Measurements from ENCODE around the gene CEP63.

The CEP63 gene

GRCh38 chr3:134471521-134472193 is 14.2 kb upstream of the CEP63 start:
- no peak for DNase-seq

DNA sequence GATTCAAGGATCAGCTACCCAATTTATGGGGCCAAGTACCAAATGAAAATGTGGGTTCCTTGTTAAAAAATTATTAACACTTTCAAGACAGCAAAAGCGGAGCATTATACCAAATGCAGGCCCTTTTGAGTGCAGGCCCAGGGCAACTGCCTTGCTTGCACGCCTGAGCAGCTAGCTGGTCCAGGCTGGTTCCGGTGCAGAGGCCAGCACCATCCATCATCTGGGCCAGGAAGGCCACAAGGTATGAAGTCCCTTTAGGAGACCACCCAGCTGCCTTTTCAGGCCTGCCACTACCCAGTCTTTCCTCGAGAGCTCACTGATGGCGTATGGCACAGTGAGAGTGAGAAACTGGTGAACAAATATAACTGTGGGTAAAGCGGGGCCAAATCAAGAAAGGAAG is 13.0 kb upstream of the CEP63 start:
- DNase-seq: no peak

GRCh38 chr3:134473868-134474546 is 11.8 kb upstream of the CEP63 start:
- peak; percentile 80 for DNase-seq

GRCh38 chr3:134474956-134475355 is 10.9 kb upstream of the CEP63 start:
- DNase-seq: no peak

DNA sequence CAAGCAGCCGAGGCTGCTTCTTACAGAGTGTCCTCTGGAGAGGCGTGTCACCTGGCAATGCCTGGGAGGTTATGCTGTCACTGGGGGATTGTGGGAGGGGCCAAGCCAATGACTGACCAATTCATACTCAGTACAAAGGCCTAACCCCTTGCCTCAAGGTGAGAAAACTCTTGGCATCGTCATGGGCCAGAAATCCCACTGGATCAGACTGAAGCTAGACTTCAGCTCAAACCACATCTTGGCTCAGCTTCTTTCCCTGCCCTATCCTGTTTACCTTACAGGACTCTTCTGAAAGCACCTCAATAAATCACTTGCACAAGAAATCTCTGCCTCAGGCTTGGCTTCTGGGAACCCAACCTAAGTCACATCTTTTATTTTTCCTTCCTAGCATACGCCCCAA is 9.6 kb upstream of the CEP63 start:
- no peak for DNase-seq

DNA sequence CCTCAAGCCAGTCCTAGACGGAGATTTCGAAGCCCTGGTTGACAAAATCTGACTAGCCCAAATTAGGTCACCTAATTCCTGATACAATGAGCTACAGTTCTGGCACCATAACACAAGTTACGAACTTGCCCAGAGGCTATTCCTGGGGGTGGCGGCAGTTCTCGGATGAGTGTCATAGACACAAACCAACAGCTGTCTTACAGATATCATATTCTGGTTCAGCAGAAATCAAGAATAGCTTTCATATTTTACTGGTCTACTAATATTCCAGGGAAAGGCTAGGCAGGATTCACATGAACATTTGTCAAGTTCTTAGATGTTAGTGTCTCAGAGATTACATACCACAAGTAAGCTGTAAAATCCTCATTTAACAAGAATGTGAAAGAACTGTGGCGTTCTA is 8.9 kb upstream of the CEP63 start:
- DNase-seq: no peak

DNA sequence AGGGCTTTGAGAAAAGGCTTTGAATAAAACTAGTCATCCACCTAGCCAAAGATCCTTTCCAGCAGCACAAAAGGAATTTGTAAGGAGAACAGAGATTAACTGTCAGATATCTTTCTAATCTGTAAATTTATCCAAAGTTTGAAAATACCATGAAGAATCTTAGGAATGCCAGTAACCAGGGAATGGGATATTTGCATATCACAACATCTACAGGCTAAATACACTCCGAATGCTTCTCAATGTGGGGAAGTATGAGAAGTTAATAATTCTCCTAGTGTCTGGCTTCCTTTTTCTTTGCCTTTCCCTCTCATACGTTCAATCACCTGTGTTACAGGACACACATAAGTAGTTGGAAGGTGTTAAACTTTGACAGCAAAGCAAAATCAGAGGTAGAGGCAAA is 7.9 kb upstream of the CEP63 start:
- DNase-seq: no peak

DNA sequence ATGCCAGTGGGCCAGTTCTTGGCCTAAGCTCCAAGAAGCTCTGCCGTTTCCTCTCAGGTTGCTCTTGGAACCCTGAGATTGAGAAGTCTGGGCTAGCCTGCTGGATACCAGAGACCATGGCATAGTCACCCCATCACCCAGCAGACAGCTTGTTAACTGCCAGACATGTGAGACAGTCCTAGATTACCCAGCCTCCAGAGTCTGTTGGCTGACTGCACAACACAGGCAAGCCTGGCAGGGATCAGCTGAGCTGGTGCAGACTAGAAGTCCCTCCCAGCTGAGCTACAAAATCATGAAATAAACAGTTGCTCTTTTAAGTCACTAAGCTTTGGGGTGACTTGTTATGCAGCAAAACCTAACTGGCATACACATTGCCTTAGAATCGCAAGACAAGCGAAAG is 5.3 kb upstream of the CEP63 start:
- DNase-seq: no peak

DNA sequence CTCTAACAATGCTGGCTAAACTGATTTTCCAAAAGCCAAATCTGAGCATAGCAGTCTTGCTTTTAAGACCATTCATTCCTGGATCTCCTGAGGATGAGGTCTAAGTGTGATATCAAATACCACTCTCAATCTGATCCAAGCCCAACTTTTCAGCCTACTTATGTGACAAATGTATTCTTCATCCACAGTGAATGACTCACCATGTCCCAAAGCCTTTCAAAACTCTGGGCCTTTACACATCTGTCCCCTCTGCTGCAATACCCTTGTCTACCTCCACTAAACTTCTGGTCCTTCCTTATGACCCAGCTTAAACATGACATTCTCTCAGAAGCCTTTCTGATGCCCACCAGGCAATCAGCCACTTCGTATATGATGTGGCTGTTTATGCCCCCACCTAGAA is 4.7 kb upstream of the CEP63 start:
- DNase-seq: no peak

- no peak for DNase-seq
Measured at GRCh38 chr3:134482622-134483021, 3.2 kb upstream of the CEP63 start.

DNA sequence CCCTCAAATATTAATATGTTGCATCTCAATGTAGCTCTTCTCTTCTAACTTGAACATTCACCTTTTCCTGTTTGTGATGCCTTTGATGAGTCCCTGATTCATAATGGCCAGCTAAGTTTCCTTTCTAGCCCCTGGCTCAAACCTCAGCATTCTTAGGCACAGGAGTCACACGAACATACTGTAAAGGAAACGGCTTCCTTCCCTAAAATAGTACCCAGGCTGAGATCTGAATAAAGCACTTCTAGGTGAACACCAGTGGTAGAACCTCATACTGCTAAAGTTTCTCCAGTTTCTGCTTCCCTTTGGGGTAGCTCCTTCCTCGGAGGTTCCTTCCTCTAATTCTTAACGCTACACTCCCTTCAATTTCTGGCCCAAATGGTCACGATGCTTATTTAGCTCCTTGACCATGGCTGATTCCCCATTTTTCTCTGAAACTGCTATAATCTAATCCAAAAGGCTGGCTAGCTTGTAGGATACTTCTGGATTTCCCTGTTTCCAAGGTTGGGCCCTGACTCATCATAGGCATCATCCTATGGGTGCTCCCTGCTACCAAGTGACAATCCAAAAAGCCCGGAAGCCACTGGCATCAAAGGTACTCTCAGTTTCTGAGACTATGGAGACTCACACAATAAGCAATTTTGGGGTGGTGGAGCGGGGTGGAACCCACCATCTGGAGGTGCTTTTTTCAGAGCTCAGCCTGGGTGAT is 2.5 kb upstream of the CEP63 start:
- DNase-seq: no peak

- DNase-seq: no peak
Measured at GRCh38 chr3:134485075-134485717, 661 bp upstream of the CEP63 start.

DNA sequence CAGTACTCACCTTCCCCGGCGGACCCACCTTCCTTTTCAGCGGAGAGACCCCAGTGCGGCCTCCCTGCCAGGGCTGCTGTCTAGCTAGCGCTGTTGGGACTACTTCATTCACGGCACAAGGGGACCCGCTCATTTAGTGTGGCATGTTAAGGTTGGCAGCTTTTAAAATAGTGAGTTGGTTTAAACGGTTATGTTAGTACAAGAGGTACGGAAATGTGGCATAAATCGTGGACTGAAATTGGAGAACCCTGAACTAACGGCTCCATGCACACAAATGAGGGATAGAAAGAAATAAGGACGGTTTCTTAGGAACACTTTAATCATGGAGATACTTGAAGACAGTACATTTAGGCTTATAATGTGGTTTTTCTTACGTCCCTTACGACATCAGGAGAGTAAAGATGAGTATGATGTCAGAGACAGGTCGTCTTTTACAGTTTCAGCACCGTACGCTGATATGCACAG is 752 bp downstream of the CEP63 start:
- peak; percentile 49 for DNase-seq

GRCh38 chr3:134487406-134487805 is 1.5 kb downstream of the CEP63 start:
- peak; percentile 30 for DNase-seq

- no peak for DNase-seq
Measured at GRCh38 chr3:134494495-134494894, 8.6 kb downstream of the CEP63 start.

DNA sequence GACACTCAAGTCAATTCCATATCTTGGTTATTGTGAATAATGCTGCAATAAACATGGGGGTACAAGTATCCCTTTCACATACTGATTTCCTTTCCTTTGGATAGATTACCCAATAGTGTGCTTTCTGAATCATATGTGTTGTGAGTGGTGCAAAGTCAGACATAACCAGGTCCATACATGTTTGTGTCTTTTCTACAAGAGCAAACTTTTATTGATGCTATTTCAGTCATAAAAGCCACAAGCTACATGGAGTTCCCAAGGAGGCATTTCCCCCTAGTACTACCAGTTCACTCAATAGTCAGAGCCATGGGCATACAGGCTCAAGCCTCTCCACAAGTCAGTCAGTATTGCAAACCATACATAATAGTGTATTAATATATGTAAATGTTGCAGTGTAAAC is 10.1 kb downstream of the CEP63 start:
- no peak for DNase-seq

GRCh38 chr3:134496471-134497071 is 10.7 kb downstream of the CEP63 start:
- no peak for DNase-seq

DNA sequence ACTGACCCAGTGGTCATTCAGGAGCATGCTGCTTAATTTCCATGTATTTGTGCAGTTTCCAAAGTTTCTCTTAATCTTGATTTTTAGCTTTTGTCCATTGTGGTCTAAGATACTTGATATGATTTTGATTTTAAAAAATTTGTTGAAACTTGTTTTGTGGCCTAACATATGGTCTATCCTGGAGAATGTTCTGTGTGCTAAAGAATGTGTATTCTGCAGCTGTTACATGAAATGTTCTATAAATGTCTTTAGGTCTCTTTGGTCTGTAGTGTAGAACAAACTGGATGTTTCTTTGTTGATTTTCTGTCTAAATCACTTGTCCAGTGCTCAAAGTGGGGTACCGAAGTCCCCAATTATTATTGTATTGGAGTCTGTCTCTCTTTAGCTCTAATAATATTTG is 17.4 kb downstream of the CEP63 start:
- DNase-seq: no peak

- no peak for DNase-seq
Measured at GRCh38 chr3:134504132-134504531, 18.3 kb downstream of the CEP63 start.

GRCh38 chr3:134505485-134505884 is 19.6 kb downstream of the CEP63 start:
- no peak for DNase-seq

DNA sequence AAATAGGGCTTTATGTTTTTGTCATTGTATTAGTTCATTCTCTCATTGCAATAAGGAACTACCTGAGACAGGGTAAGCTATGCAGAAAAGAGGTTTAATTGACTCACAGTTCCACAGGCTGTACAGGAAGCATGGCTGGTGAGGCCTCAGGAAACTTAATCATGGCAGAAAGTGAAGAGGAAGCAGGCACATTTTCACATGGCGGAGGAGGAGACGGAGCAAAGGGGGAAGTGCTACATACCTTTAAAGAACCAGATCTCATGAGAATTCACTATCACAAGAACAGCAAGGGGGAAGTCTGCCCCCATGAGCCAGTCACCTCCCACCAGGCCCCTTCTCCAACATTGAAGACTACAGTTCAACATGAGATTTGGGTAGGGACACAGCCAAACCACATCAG is 25.6 kb downstream of the CEP63 start:
- DNase-seq: no peak

DNA sequence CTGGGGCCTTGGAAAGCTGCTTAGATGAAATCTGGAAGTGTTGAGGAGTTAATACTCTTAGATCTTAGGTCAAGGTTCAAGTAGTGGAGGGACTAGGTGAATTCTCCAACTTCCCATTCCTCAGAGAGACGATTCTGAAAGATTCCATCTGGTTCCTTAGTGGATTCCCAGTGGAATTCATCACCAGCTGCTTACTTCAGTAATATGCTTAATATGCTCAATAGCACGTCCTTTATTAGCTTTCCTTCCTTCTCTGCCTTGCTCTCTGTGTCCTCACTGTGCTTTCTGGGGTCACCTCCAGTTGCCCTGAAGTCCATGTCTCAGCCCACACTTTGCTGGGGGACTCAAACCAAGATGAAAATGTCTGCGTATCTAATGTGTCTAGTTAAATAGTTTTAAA is 31.0 kb downstream of the CEP63 start:
- no peak for DNase-seq

- DNase-seq: no peak
Measured at GRCh38 chr3:134517791-134518190, 31.9 kb downstream of the CEP63 start.
